Inflammatory macrophage treated with lipopolysaccharide for 1 hour (primary cell): Measurements from ENCODE around the gene SH2D4B.

Experiments used
- DNase-seq, 2 donors: peaks; one replicate each; pipeline ENCODE4 v3.0.0-alpha.2; 2020 to 2022

SH2D4B gene

GRCh38 chr10:80504158-80504811, 33.4 kb upstream of the SH2D4B start:
- peak; percentile 63 to 72 for DNase-seq

- DNase-seq, result no peak
Measured at GRCh38 chr10:80504897-80505465, 32.7 kb upstream of the SH2D4B start.

GRCh38 chr10:80506189-80506575, 31.5 kb upstream of the SH2D4B start:
- DNase-seq, result no peak

GRCh38 chr10:80506836-80507487, 30.7 kb upstream of the SH2D4B start:
- no peak for DNase-seq

DNA sequence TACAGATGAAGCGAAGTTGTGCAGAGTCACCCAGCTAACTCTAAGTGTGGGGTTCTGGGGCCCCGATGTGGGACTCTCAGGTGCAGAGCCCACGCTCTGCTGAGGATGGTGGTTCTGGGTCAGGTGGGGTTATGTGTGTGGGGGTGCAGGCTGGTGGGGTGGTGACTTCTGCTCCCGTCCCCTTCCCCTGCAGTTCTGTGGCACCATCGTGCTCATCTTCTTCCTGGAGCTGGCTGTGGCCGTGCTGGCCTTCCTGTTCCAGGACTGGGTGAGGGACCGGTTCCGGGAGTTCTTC, 28.6 kb upstream of the SH2D4B start:
- no peak for DNase-seq

DNA sequence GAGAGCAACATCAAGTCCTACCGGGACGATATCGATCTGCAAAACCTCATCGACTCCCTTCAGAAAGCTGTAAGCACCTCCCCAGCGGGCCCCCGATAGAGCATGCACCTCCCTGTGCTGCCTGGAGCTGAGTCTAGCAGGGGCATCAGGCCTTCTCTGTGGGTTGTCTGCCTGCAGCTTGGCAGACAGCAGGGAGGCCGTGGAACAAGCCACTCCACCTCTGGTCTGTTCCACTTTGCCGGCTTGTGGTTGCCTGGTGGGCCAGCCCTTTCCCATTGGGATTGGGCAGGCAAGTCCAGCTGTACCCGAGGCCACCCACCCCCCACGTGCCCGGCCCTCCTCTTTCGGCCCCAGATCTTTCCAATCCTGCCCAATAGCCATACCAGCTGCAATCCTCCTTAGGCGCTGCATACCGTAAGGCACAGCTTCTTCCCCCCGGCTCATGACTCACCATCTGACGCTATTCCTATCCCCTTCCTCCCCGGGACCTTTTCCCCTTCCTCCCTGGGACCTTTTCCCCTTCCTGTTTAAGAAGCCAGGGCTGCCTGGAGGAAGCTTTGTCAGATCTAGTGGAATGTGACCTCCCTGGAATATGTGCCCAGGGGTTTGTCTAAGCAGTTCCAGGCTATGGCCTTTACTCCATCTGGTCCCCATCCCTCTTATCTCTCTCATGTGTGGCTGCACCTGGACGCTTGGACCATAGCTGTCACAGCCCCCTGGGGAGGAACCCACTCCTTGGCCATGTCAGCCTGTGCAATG, 28.1 kb upstream of the SH2D4B start:
- DNase-seq, result peak; percentile 57 to 68

- no peak for DNase-seq
Measured at GRCh38 chr10:80512031-80512526, 25.6 kb upstream of the SH2D4B start.

- DNase-seq, result no peak
Measured at GRCh38 chr10:80513106-80513505, 24.6 kb upstream of the SH2D4B start.

GRCh38 chr10:80515511-80515910, 22.2 kb upstream of the SH2D4B start:
- no peak for DNase-seq

- no peak for DNase-seq
Measured at GRCh38 chr10:80515941-80516340, 21.8 kb upstream of the SH2D4B start.

DNA sequence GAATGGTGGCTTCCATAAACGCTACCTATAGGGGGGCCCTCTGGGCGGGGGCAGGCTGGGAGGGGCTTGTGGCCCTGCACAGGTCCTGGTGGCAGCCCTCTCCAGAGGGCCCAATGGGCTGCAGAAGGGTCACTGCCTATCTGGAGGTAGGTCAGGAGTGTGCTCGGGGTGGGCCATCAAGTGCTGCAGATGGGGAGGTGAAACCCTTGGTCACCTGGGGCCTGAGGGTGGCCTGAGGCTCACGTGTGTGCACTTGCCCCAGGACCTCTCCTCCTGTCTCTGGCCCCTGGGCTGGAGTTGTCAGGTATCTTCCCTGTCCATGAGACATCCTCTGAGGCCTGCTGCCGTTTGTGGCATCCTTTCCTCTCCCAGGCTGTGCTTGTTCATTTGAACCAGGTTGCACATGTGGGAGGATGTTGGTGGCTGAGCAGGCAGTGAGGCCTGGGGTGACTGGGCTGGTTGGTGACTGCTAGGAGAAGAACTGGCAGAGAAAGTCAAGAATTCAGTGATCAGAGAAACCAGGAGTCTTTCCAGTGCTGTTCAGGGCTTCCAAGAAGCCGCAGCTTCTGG, 21.1 kb upstream of the SH2D4B start:
- DNase-seq, result no peak

DNA sequence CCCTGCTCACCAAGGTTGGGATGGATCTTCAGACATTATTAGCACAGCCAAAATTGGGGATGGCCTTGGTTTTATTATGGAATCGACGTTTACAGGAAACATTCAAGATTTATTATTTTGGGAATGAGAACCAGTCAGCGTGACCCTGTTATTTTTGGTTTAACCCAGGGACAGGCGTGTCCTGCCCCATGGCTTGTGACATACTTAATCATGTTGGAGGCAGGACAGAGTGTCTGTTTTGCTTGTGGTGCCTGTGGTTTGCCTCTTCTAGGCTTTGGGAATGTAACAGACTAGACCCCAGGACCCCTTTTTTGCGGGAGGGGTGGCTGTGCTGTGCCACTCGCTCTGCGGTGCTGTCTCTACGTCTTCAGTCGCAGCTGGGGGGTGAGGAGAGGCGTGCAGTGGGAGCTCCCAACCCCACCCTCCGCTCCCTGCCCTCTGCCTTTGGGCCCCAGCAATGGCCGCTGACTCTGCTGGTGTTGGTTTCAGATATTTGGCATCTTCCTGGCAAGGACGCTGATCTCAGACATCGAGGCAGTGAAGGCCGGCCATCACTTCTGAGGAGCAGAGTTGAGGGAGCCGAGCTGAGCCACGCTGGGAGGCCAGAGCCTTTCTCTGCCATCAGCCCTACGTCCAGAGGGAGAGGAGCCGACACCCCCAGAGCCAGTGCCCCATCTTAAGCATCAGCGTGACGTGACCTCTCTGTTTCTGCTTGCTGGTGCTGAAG, 20.1 kb upstream of the SH2D4B start:
- DNase-seq, result no peak

DNA sequence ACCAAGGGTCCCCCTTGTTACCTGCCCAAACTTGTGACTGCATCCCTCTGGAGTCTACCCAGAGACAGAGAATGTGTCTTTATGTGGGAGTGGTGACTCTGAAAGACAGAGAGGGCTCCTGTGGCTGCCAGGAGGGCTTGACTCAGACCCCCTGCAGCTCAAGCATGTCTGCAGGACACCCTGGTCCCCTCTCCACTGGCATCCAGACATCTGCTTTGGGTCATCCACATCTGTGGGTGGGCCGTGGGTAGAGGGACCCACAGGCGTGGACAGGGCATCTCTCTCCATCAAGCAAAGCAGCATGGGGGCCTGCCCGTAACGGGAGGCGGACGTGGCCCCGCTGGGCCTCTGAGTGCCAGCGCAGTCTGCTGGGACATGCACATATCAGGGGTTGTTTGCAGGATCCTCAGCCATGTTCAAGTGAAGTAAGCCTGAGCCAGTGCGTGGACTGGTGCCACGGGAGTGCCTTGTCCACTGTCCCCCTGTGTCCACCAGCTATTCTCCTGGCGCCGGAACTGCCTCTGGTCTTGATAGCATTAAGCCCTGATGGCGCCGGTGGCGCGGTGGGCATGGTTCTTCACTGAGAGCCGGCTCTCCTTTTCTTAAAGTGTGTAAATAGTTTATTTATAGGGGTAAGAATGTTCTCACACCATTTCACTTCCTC, 19.4 kb upstream of the SH2D4B start:
- DNase-seq, result no peak

GRCh38 chr10:80518807-80519360, 18.8 kb upstream of the SH2D4B start:
- no peak for DNase-seq

GRCh38 chr10:80519936-80520650, 17.6 kb upstream of the SH2D4B start:
- DNase-seq, result no peak

DNA sequence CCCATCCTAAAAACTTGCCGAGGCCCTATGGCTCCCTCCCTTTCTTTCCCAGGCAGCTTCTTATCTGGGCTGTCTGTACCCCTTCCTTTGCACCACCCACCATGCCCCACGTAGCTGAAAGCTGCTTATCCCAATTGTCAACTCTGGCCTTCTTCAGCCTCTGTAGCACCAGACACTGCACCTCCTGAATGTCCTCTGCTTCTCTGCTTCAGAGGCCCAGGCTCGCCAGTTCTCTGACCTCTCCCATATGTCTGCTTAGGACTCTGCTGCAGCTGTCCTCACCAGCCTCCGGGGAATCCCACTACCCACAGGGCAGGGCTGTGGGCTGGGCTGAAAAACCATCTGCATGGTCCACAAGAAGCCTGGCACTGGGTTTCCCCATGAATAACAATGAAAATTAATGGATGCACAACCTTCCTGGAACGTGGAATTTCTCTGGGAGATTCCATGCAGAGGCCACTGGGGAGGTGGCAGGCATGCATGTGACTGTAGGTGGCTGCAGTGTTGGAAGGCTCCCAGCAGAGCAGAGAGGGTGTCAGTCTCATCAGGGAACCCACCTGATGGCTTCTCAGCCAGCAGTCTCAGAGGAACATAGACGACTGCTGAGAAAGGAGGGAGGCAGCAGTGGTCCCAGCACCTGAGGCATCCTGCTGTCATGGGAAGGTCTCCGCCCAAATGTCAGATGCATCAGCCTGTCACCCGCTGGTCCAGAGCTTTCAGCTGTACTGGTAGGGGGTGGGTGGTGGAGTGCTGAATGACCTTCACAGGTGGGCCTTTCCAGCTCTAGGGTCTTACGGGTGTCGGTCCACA, 16.8 kb upstream of the SH2D4B start:
- DNase-seq, result no peak

DNA sequence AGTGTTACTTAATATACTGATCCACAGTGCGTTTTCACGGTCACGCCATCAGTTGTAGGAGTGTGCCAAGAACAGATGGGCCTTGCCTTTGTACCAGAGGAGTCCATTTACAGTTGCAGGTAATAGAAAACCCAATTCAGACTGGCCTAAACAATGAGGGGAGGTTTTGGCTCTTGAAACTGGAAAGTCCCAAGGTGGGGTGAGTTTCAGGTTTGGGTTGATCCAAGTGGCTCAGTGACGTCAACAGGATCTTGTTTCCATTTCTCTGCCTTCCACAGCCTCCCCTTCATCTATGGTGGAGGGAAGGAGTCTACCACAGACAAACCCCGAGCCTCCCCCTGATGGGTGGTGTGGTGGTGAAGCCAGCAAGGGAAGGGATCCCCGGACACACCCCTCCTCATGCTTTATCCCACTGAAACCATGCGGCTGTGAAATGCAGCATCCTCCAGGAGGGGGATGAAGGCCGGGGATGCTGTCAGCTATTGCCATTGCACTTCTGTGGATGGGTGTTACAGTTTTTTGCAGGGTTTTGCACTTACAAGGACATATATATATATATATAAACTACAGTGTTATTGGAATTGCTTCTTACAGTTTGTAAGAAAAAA, 14.8 kb upstream of the SH2D4B start:
- no peak for DNase-seq

- peak; percentile 65 to 68 for DNase-seq
Measured at GRCh38 chr10:80523773-80524172, 13.9 kb upstream of the SH2D4B start.

DNA sequence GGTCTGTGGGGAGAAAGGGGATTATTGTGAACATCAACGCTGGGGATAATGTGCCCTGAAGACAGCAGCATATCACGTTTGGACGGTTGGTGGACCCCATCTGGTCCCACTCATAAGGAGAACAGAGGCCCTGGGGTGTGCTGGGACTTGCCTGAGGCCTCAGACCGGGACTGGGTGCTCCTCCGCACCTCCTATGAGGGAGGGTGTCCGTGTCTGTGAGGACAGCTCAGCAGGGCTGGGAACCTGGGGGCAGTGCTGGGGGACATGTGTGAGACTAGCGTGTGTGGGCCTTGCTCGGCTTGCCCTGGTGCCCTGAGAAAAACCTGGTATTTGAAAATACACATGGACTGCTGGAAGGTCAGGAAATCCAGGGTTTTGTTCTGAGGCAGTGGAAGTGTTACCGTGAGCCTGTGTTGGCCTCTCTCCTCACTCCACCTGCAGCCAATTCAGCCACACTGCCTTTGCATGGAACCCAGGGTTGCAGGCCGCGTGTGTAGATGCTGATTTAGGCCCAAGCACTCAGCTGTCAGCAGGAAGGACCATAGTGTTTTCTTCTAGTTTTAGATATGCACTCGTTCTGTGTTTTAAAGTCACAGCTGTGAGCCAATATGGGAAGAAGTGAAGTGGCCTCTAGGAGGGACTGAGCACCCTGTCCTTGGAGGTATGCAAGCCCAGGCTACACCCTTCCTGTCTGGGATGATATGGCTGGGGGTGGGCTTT, 13.4 kb upstream of the SH2D4B start:
- no peak for DNase-seq
